Body of pancreas (tissue), 4 donors: Measurements from ENCODE around the gene FAM83E.

Experiments used
- CTCF ChIP-seq, 7 experiments: fragments of 450-650 bp in 4 of 7; fragments of 200-600 bp in 3 of 7; sonication (generic) in 3 of 7; IDR thresholded peaks; one replicate each; pipeline ENCODE4 v1.5.1; 2016 to 2019; ENCODE audit warnings: antibody characterized with exemption in 7 of 7
- POLR2A ChIP-seq, 3 donors: fragments of 450-650 bp; IDR thresholded peaks; one replicate each; pipeline ENCODE4 v1.6.1; 2016; ENCODE audit warnings: antibody characterized with exemption in 3 of 3, mild to moderate bottlenecking in 2 of 3

GRCh38 chr19:48603449-48603848, 11.4 kb downstream of the FAM83E start:
- TF ChIP-seq POLR2A (IDR thresholded peaks at IDR 0.05) (no peak), CTCF (IDR thresholded peaks at IDR 0.05) (no peak)
